A673 (cell line): Measurements from ENCODE around the gene LGR4. TPM values are rescaled to one million over a fixed set of nuclear protein-coding genes. Genes with fewer than 3 reads are reported as not detected.

Experiments used
- BruUV-seq: library from RNA; stranded (reverse); fragments of 400-500 nt; replicated peaks from 2 replicates; lab custom pipeline; 2021; lab: Mats Ljungman, UMichigan
- CTCF ChIA-PET: fragments of 300-600 bp; sonication (Branson Sonifier 250); formaldehyde crosslinking; loops from one replicate; lab custom pipeline; 2022; ENCODE audit warnings: antibody characterized with exemption; lab: Charles Lee
- POLR2A ChIA-PET: fragments of 300-600 bp; sonication (Branson Sonifier 250); formaldehyde crosslinking; loops from one replicate; lab custom pipeline; 2022; ENCODE audit warnings: antibody characterized with exemption; ENCODE audit not compliant: low non-redundant PET; lab: Charles Lee
- DNase-seq: peaks from one replicate; pipeline ENCODE4 v3.0.0-alpha.2; 2015; ENCODE audit warnings: low spot score
- H3K27ac ChIP-seq: fragments of 200-600 bp; sonication (generic); 2 replicates; pipeline ENCODE4 v1.5.1; 2016; ENCODE audit warnings: mixed run types, low read depth, mild to moderate bottlenecking, mixed read lengths, antibody characterized with exemption, low read length; ENCODE audit not compliant: poor library complexity, severe bottlenecking
- H3K27me3 ChIP-seq: fragments of 200-600 bp; sonication (generic); replicated peaks from 2 replicates; pipeline ENCODE4 v1.6.1; 2017; ENCODE audit warnings: mixed run types, low read depth, mild to moderate bottlenecking, mixed read lengths, antibody characterized with exemption, low read length; ENCODE audit not compliant: insufficient read depth, poor library complexity
- H3K36me3 ChIP-seq: fragments of 200-600 bp; sonication (generic); 2 replicates; pipeline ENCODE4 v1.6.1; 2016; ENCODE audit warnings: mixed run types, mild to moderate bottlenecking, mixed read lengths, antibody characterized with exemption, low read length; ENCODE audit not compliant: insufficient read depth, poor library complexity, severe bottlenecking
- H3K4me1 ChIP-seq: fragments of 200-600 bp; sonication (generic); 2 replicates; pipeline ENCODE4 v1.6.1; 2017; ENCODE audit warnings: mixed run types, mild to moderate bottlenecking, mixed read lengths, antibody characterized with exemption, low read length; ENCODE audit not compliant: insufficient read depth, poor library complexity, severe bottlenecking
- H3K4me3 ChIP-seq: fragments of 200-600 bp; sonication (generic); 2 replicates; pipeline ENCODE4 v1.5.1; 2016; ENCODE audit warnings: low read depth, mixed run types, mild to moderate bottlenecking, mixed read lengths, low read length; ENCODE audit not compliant: poor library complexity, severe bottlenecking
- H3K9me3 ChIP-seq: fragments of 200-600 bp; sonication (generic); 2 replicates; pipeline ENCODE4 v1.6.1; 2016; ENCODE audit warnings: mixed run types, low read depth, mild to moderate bottlenecking, mixed read lengths, antibody characterized with exemption, low read length; ENCODE audit not compliant: poor library complexity, severe bottlenecking
- CTCF ChIP-seq: fragments of 300-800, 200-600 bp; sonication (generic); conservative IDR thresholded peaks from 2 replicates; pipeline ENCODE4 v1.5.1; 2017; ENCODE audit warnings: low read depth, mild to moderate bottlenecking, antibody characterized with exemption, low read length, moderate library complexity, mixed read lengths
- EZH2 ChIP-seq: fragments of 200-600 bp; sonication (generic); IDR thresholded peaks from 2 replicates; pipeline ENCODE4 v1.6.1; 2017; ENCODE audit warnings: borderline replicate concordance, low read depth, mild to moderate bottlenecking, mixed read lengths, antibody characterized with exemption, low read length; ENCODE audit not compliant: poor library complexity, severe bottlenecking
- intact Hi-C: fragments of 100-400 bp; cut with micrococcal nuclease; formaldehyde crosslinking; loops from one replicate; pipeline ENCODE4 v1.10.0; 2022; ENCODE audit not compliant: unreplicated experiment
- microRNA-seq: library from miRNA; unstranded; fragments of <30 nt; microRNA quantifications from one replicate; pipeline ENCODE4 v1.2.0, GENCODE V29; 2021
- total RNA-seq: library from RNA; stranded (reverse); gene quantifications from 2 replicates; pipeline ENCODE4 v1.2.3, GENCODE V29; 2021

LGR4 gene
- total RNA-seq, 1 experiment from 2014 or later: 24.7 TPM

DNA sequence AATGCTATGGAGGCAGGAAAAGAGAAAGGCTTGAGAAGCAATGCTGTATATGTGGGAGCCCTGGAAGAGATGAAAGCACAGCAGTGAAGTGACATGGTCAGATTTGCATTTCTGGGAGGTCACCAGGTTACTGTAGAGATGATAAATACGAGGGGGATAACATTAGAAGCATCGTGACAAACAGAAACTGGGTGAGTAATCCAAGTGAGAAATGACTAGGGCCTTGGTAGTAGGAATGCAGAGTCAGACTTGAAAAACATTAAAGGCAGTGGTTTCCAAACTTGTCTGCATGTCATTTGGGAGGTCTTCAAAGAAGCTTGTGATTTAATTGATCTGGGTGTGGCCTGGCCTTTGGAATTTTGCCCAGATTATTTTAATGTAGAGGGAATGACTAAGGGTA lies 153.5 kb downstream of the LGR4 start:
- Histone ChIP-seq H3K4me3 (no peak overlapping the region), H3K27ac (no peak overlapping the region), H3K9me3 (no peaks in the 10 kb centered on the region), H3K4me1 (peaks cover 6% of the 10 kb centered on the region), H3K36me3 (no peaks in the 10 kb centered on the region), H3K27me3 (no peaks in the 10 kb centered on the region)
- TF ChIP-seq EZH2: no peak
- no peak for TF ChIP-seq CTCF
- CTCF ChIA-PET: no interaction called here
- BruUV-seq: no TSS peak
- POLR2A ChIA-PET: no interaction called here
- intact Hi-C loops: no loop called here
- DNase-seq: no peak

- ChIA-PET CTCF (no interaction called here), POLR2A (no interaction called here)
- no peak overlapping the region for H3K27ac ChIP-seq
- TF ChIP-seq EZH2: no peak
- no peak for TF ChIP-seq CTCF
- H3K36me3 ChIP-seq: no peaks in the 10 kb centered on the region
- H3K27me3 ChIP-seq: no peaks in the 10 kb centered on the region
- intact Hi-C loops: no loop called here
- no peaks in the 10 kb centered on the region for H3K9me3 ChIP-seq
- no TSS peak for BruUV-seq
- H3K4me3 ChIP-seq: no peak overlapping the region
- peak; percentile 81 for DNase-seq
- peaks cover 12% of the 10 kb centered on the region for H3K4me1 ChIP-seq
Measured at GRCh38 chr11:27317751-27318150, 154.8 kb downstream of the LGR4 start.

Small RNA genes lying within 50 kb of the gene (microRNA-seq; reads per million reads assigned to microRNA genes)
- gene MIR8087: not detected

Other genes with a start within 250 kb of the LGR4 start
- gene CCDC34, start 109.6 kb downstream of the LGR4 start, total RNA-seq: 101 and 105 TPM in 2 replicates
- 114 and 131 TPM in 2 replicates for gene LIN7C, start 34.0 kb upstream of the LGR4 start, total RNA-seq
- 0.07 and 0.09 TPM in 2 replicates for gene BDNF, start 227.7 kb upstream of the LGR4 start, total RNA-seq